Lower leg skin (tissue), 4 donors: ENCODE data around the gene BLOC1S5. TPM values are rescaled to one million over a fixed set of nuclear protein-coding genes. Genes with fewer than 3 reads are reported as not detected.

Experiments used
- DNase-seq, 2 donors: peaks; one replicate each; pipeline ENCODE4 v3.0.0-alpha.2; 2019; ENCODE audit warnings: low spot score in 2 of 2
- H3K4me3 ChIP-seq: fragments of 200-600 bp; sonication (generic); 2 replicates; pipeline ENCODE4 v1.5.1; 2017; ENCODE audit warnings: mild to moderate bottlenecking, low read depth; ENCODE audit not compliant: poor library complexity, severe bottlenecking
- POLR2A ChIP-seq, 2 donors: fragments of 450-650 bp; IDR thresholded peaks; one replicate each; pipeline ENCODE4 v1.6.1; 2016 to 2017; ENCODE audit warnings: antibody characterized with exemption in 2 of 2, mild to moderate bottlenecking in 1 of 2, moderate library complexity in 1 of 2
- WGBS, 2 donors: methylation state at CpG; one replicate each; pipeline ENCODE4 v1.1.5; 2018; 5-methylcytosine and 5-hydroxymethylcytosine counted together
- intact Hi-C: fragments of 100-400 bp; cut with DNase I; formaldehyde crosslinking; loops from one replicate; pipeline ENCODE4 v1.15.0; 2023; ENCODE audit warnings: low total_unique reads
- total RNA-seq, 4 donors: library from RNA; depleted of rRNA; stranded (reverse); fragments of >200 nt; gene quantifications; one replicate each; pipeline ENCODE4 v1.1.0, GENCODE V29; 2016
- TF ChIP-seq, protein P1 (sequence below), 3 donors: fragments of 450-650 bp; IDR thresholded peaks; one replicate each; pipeline ENCODE4 v1.5.1; 2016; ENCODE audit warnings: antibody characterized with exemption in 3 of 3, mild to moderate bottlenecking in 3 of 3, moderate library complexity in 2 of 3

The BLOC1S5 gene
- total RNA-seq, 4 donors from 2014 or later: 7.5 to 11.6 (median 10.4) TPM

DNA sequence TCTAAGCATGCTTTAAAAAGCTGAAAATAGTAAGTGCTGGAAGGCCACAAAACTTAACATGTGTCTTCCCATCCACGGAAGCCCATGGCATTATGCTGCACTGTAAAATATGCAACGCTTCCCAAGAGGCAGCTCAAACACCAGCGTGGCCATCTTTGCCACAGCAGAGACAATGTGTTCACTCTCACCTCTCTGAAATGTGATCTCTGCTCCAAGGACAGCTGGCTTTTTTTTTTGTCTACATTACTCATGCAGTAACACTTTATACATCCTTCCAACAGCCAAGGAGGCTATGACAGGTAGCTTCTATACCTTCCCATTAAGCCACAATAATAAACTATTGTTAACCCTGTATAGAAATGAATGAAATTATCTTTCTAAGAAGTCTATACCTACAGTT is 49.2 kb downstream of the BLOC1S5 start:
- DNase-seq: no peak
- intact Hi-C loops: no loop called here
- TF ChIP-seq POLR2A (IDR thresholded peaks at IDR 0.05): no peak
- TF ChIP-seq, protein P1, sequence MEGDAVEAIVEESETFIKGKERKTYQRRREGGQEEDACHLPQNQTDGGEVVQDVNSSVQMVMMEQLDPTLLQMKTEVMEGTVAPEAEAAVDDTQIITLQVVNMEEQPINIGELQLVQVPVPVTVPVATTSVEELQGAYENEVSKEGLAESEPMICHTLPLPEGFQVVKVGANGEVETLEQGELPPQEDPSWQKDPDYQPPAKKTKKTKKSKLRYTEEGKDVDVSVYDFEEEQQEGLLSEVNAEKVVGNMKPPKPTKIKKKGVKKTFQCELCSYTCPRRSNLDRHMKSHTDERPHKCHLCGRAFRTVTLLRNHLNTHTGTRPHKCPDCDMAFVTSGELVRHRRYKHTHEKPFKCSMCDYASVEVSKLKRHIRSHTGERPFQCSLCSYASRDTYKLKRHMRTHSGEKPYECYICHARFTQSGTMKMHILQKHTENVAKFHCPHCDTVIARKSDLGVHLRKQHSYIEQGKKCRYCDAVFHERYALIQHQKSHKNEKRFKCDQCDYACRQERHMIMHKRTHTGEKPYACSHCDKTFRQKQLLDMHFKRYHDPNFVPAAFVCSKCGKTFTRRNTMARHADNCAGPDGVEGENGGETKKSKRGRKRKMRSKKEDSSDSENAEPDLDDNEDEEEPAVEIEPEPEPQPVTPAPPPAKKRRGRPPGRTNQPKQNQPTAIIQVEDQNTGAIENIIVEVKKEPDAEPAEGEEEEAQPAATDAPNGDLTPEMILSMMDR (IDR thresholded peaks at IDR 0.05): no peak
- 78 to 88% methylated on average over 3 of the region's 3 CpGs for WGBS, 2 donors
- no peak overlapping the region for H3K4me3 ChIP-seq

DNA sequence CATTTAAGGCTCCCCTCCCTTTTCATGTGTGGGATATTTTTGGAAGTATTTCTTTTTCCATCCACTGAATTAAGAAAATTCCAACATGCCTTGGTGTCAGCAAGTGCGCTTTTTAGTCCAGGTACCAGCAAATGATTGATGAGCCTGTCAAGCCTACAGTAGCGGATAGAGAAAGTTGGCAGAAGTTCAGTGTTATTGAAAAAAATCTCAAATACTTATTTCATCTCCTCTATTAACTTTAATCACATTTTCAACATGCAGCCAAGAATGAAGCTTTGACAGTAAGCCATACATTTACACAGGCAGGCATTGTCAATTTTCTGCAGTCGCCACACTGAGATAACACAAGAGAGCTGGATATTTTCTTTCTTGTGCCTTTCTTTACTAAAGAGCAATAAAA is 50.4 kb downstream of the BLOC1S5 start:
- H3K4me3 ChIP-seq: no peak overlapping the region
- 63 to 65% methylated on average over 3 of the region's 3 CpGs for WGBS, 2 donors
- intact Hi-C loops: no loop called here
- no peak for DNase-seq
- no peak for TF ChIP-seq POLR2A (IDR thresholded peaks at IDR 0.05)
- TF ChIP-seq, protein P1 (IDR thresholded peaks at IDR 0.05): no peak

DNA sequence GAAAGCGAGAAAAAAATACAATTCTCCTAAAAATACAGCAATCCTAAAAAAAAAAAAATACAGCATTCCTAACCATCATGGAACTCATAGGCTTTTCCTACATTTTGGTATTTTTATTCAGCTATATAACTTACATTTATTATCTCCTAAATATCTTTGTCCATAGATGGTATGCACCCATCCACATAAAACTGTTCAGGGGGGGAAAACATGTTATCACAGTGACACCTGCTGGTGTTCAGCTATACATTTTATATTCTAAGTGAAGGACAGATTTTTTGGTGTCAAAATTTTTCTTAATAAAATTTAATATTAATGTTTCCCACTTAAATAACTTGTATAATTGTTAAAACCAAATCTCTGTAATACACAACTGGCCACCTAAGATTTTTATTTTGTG is 58.0 kb downstream of the BLOC1S5 start:
- WGBS, 2 donors: 93 to 97% methylated on average over 1 of the region's 1 CpG
- intact Hi-C loops: no loop called here
- DNase-seq: no peak
- no peak overlapping the region for H3K4me3 ChIP-seq
- no peak for TF ChIP-seq POLR2A (IDR thresholded peaks at IDR 0.05)

DNA sequence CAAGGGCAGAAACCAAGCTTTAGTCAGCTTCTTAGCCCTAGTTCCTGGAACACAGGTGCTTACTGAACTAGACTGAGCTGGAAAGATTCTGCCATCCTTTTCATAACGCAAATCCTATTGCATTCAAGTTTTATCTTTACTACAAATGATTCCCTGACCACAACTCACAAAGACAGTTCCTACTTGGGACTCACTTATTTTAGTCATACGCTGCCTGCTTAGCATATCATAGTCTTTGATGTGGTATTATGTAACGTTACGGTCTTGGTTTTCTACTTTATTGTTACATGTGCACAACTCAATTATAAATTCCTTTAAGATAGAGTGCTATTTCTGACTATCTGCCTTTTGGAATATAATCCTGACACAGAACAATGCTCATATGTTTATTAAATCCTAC is 59.1 kb downstream of the BLOC1S5 start:
- DNase-seq: no peak
- no peak overlapping the region for H3K4me3 ChIP-seq
- intact Hi-C loops: no loop called here
- no peak for TF ChIP-seq POLR2A (IDR thresholded peaks at IDR 0.05)
- TF ChIP-seq, protein P1 (IDR thresholded peaks at IDR 0.05): no peak
- 54 to 71% methylated on average over 4 of the region's 4 CpGs for WGBS, 2 donors

DNA sequence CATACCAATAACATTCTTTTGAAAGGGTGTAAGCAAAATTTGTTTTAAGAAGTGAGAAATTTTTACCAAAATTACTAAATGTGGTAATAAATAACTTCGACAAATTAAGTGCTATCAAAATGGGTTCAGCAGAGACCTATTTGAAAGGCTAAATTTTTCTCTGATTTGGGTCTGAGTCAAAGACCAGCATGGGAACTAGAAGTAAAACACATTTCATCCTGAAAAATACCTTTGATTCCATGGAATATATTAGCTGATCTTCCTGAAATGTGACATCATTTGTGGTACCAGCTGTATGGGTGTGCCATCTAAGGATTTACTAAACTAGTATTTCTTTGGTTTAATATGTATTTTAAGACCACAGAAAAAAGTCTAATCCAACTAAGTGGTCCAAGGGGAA is 63.6 kb downstream of the BLOC1S5 start:
- 89 to 95% methylated on average over 1 of the region's 1 CpG for WGBS, 2 donors
- DNase-seq: no peak
- no peak overlapping the region for H3K4me3 ChIP-seq
- intact Hi-C loops: no loop called here
- TF ChIP-seq, protein P1 (IDR thresholded peaks at IDR 0.05): no peak
- no peak for TF ChIP-seq POLR2A (IDR thresholded peaks at IDR 0.05)

DNA sequence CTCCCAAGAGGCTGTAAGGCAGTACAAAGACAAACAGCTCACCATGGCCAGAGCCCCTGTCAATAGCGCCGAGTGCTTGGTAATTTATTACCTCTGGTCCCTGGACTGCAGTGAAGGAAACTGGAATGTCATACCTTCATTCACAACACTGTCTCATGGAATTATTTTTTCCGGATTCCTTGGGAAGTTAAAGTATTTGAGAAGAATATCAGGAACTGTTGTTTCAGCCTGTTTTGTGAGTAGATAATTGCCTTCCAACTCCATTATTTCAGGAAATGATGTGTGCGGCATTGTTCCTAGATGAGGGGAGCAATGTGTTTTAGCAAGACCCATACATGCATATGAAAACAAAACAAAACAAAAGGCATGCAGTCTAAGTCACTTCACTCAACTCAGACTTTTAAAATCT is 64.0 kb downstream of the BLOC1S5 start:
- 79 to 82% methylated on average over 4 of the region's 4 CpGs for WGBS, 2 donors
- intact Hi-C loops: no loop called here
- no peak overlapping the region for H3K4me3 ChIP-seq
- DNase-seq: no peak
- TF ChIP-seq, protein P1 (IDR thresholded peaks at IDR 0.05): no peak
- TF ChIP-seq POLR2A (IDR thresholded peaks at IDR 0.05): no peak
